GM21576 (cell line): ENCODE results near the gene SULT2A1.
"Not testable (repeated sequence)": the region's sequence is repeated elsewhere in the genome, so short reads cannot be mapped to it uniquely, and the experiment has no call there.

Experiments used
- ATAC-seq: cut with Tn5 transposase; IDR thresholded peaks from one replicate; pipeline ENCODE4 v1.9.1; 2021; ENCODE audit warnings: mild to moderate bottlenecking, moderate library complexity; ENCODE audit not compliant: unreplicated experiment

The SULT2A1 gene, protein sequence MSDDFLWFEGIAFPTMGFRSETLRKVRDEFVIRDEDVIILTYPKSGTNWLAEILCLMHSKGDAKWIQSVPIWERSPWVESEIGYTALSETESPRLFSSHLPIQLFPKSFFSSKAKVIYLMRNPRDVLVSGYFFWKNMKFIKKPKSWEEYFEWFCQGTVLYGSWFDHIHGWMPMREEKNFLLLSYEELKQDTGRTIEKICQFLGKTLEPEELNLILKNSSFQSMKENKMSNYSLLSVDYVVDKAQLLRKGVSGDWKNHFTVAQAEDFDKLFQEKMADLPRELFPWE

DNA sequence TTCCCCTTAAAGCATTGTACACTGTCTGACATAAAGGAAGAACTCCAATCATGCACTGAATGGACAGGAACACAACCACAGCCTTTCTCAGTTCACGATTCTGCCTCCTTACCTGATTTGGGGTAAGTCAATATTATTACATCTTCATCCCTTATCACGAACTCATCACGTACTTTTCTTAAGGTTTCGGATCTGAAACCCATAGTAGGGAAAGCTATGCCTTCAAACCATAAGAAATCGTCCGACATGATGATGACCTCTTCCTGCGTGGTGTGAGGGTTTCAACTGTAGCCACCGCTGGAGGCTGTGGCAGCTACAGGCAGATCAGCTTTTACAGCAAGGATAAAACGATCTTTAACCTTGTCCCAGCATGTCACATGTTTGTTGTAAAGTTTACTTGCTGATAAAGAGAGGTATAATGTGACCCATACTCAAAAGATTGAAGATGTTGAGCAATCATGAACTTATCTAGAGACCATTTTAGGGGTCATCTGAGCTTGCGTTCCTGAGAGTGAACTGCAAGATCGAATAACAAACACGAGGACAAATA, at the start of gene SULT2A1:
SULT2A1 (minus strand) TSS at position 306 of the 550 bp plus-strand sequence; CDS start at position 248, 58 bp downstream.
- no peak for ATAC-seq

DNA sequence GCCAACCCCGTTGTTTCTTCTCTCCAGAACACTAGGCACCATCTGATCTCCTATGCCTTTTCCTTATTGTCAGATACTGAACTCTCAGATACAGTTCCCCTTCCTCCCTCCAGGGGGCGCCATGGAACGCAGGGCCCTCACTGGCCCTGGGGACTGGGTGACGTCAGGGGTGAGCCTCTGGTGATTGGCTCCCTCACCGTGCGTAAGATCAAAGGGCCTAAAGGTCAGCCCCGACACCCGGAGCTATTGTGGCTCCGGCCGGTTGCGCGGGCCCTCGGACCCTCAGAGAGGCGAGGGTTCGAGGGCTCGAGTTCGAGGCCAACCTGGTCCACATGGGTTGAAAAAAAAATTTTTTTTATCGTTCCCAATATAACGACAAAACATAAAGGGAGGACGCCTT, 42.5 kb upstream of the SULT2A1 start:
- not testable (repeated sequence) for ATAC-seq

DNA sequence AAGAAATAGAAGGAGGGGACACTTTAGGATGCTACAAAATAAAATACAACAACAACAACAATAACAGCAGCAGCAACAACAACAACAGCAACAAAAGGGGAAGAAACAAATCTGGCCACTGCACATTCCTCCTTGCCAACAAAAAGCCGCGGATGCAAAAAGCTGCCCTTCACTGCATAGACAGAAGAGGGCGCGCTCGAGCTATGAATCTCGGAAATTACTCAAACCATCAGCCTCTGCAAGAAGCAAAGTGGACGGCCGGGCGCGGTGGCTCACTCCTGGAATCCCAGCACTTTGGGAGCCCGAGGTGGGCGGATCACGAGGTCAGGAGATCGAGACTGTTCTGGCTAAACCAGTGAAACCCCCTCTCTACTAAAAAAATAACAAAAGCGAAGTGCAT, 34.0 kb upstream of the SULT2A1 start:
- ATAC-seq: not testable (repeated sequence)

DNA sequence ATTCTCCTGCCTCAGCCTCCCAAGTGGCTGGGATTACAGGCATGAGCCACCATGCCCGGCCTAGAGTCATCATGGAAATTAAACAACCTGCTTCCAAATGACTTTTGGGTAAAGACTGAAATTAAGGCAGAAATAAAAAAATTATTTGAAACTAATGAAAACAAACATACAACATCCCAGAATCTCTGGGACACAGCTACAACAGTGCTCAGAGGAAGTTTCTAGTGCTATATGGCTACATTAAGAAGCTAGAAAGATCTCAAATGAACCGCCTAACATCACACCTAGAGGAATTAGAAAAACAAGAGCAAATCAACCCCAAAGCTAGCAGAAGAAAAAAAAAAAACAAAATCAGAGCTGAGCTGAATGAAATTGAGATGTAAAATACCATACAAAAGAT, 24.1 kb upstream of the SULT2A1 start:
- ATAC-seq: not testable (repeated sequence)

DNA sequence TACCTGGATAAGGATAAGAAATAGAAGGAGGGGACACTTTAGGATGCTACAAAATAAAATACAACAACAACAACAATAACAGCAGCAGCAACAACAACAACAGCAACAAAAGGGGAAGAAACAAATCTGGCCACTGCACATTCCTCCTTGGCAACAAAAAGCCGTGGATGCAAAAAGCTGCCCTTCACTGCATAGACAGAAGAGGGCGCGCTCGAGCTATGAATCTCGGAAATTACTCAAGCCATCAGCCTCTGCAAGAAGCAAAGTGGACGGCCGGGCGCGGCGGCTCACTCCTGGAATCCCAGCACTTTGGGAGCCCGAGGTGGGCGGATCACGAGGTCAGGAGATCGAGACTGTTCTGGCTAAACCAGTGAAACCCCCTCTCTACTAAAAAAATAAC, 23.2 kb upstream of the SULT2A1 start:
- ATAC-seq: not testable (repeated sequence)

DNA sequence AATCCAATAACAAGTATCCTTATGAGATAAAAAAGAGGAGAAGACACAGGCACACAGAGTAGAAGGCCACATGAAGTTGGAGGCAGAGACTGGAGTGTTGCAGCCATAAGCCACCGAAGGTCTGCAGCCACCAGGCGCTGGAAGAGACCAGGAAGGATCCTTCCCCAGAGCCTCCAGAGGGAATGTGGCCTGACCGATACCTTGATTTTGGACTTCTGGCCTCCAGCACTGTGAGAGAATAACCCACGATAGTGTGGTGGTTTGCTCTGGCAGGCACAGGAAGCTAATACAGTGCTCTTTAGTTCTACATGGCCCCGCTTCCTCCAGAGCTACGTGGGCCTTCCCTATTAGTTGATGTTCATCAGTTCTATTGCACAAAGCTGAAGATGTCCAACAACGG, 15.3 kb upstream of the SULT2A1 start:
- ATAC-seq: no peak

DNA sequence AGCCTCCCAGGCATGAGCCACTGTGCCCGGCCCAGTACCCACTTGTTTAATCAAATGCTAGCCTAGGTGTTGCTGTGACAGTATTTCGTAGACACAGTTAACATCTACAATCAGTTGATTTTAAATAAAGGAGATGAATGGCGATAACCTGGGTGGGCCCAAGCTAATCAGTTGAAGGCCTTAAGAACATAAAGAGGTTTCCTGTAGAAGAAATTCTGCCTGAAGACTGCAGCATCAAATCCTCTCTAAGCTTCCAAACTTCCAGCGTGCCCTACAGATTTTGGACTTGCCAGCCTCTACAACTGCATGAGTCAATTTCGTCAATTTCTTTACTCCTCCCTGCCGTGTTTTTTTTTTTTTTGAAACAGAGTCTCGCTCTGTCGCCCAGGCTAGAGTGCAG, 13.2 kb upstream of the SULT2A1 start:
- ATAC-seq: no peak

DNA sequence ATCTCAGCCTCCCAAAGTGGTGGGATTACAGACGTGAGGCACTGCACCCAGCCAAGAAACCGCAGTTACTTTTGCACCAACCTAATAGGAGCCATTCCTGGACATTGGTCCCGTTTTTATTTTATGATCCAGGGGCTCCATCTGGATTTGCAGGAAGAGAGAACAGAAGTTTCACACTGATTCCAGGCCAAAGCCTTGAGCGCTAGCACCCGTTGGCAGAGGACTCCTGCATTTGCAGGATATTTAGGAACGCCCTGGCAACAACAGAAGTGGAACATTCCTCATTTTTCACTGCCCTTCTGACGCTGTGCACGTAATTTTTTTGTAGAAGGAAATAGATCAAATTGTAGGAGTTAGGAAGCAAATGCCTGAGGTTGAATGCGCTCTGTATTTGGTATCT, 11.7 kb upstream of the SULT2A1 start:
- ATAC-seq: no peak

DNA sequence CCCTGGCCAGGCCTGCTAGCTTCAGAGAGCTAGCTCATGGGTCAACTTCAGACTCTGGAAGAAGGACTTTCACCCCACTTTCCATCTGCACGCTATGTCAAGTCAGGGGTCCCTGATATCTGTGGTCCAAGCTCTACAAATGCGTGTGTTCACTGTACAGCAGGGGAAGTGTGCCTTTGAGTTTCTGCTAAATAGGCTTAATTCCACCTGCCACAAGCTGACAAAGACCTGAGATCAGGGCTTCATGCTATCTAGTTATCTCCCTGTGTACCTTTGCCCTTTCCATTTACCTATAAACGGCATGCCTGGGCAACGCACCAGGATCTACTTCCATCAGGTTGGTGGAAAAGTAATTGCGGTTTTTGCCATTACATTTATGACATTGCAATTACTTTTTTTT, 10.7 kb upstream of the SULT2A1 start:
- ATAC-seq: no peak

DNA sequence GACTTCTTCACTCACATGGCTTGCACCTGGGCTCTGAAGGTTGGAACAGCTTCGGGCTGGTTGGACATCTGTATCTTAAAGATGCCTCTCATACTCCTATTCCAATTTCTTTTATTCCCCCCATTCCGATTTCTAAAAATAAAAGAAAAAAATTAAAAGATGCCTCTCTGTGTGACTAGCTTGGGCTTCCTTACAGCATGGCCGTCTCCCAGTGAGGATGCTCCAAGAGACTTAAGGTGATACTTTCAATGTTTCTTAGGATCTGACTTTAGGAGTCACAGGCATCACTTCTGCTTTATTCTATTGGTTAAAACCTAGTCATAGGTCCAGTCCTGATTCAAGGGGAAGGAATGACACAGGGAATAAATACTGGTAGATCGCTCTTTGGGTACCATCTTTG, 9.9 kb upstream of the SULT2A1 start:
- no peak for ATAC-seq

DNA sequence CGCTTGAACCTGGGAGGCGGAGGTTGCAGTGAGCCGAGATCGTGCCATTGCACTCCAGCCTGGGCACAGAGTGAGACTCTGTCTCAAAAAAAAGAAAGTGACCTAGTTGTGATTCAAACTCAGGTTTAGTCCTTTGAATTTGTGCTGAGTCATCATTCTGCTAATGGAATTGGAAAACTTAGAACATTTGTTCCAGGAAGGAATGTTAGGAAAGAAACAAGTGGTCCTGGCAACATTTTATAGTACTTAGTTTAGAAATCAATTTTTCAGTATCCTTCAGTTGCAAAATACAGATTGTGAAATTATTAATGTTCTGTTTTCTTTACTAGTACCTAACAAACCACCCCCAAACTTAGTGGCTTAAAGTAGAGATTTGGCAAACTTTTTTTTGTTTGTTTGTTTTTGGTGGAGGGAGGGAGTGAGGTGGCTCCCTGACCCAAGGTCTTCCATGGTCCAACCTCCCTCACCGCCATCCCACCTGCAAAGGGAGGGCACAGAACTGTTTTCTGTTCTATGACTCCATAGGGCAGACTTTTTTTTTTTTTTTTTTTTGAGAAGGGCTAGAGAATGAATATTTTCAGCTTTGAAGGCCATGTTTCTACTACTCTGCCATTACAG, 9.2 kb upstream of the SULT2A1 start:
- no peak for ATAC-seq

DNA sequence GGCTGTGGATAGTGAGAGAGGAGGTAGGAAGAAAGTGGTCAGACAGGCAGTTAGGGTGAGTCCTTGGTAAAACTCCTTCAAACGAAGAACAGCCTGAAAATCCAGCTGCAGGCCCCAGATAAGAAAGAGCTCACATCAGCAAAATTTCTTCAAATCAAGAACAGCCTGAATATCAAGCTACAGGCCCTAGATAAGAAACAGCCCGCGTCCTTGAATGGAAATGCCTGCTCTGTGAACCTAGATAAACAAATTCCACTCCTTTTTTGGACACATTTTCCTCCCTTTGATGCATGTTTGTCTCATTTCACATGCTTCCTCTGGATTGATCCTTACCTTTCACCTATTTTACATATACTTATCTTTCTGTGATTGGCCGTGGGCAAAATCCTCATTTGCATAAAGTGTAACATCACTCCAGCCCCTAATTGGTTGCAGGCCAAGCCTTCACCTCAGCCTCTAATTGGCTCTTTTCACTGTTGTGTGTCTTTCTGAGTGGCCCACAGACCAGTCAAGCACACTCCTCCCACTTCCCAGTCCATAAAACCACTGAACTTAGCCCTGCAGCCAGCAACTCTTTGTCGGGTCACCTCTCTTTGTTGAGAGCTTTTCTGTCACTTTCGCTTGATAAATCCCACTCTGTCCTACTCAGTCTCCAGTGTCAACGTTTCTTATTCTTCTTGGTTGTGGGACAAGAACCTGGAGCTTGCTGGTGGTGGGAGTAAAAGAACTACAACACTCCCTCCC, 6.0 kb upstream of the SULT2A1 start:
- no peak for ATAC-seq

DNA sequence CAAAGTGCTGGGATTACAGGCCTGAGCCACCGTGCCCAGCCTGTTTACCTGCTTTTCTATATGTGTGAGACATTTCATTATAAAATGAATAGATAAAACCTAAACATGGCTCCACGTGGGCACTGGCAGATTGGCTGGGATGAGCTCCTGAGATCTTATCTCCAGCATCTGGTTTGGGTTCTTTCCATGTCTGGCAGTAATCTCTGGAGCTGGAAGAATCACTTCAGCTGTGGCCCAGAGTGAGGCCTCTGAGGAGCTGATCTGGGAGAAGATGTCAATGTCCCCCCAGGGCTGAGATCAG, 5.5 kb upstream of the SULT2A1 start:
- no peak for ATAC-seq

DNA sequence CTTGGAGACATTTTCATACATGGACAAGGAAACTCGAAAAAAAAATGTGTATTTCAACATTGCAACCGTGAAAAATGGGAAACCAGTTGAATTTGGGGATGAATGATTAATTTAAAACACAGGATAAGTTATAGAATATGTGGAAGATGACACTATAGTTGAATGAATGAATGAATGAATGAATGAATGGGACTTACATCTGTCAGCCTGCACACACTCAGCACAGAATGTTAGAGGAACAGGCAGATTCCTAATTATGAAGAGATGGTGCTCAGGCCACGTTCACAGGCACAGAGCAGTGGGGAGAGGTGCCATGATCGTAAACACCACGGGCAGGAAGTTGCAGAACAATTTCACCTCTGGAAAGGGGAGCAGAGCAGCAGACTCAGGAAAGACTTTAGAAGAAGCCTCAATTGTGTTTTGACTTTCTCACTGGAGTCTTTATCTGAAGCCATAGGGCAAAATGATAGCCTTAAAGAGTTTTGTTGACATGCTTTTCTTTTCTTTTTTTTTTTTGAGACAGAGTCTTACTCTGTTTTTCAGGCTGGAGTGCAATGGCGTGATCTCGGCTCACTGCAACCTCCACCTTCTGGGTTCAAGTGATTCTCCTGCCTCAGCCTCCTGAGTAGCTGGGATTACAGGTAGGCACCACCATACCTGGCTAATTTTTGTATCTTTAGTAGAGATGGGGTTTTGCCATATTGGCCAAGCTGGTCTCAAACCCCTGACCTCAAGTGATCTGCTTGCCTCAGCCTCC, 4.9 kb upstream of the SULT2A1 start:
- no peak for ATAC-seq

DNA sequence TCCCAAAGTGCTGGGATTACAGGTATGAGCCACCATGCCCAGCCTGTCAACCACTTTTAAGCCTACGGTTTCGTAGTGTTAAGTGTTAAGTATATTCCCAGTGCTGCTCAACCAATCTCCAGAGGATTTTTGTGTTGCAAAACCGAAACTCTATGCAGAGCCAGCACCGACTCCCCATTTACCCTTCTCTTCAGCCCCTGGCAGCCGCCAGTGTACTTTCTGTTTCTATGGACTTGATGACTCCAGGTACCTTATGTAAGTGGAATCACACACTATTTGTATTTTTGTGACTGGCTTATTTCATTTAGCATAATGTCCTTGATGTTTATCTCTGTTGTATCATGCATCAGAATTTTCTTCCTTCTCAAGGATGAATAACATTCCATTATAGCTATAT, 1.1 kb downstream of the SULT2A1 start:
- ATAC-seq: no peak

DNA sequence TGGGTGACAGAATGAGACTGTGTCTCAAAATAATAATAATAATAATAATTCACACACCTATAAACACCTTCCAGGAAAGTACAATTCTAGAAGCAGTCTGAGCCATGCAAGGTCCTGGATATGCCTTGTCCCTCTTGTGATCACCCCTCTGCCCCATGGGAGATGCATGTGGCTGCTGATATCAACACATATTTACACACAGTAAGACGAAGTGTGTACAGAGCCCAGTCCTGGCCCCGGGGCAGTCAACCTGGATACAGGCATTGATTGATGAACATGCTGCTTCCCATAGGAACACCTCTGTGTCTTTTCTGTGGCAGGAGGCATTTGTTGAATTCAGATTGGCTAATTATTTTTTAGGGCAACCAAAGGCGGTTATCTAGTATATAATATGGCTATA, 3.2 kb downstream of the SULT2A1 start:
- no peak for ATAC-seq

DNA sequence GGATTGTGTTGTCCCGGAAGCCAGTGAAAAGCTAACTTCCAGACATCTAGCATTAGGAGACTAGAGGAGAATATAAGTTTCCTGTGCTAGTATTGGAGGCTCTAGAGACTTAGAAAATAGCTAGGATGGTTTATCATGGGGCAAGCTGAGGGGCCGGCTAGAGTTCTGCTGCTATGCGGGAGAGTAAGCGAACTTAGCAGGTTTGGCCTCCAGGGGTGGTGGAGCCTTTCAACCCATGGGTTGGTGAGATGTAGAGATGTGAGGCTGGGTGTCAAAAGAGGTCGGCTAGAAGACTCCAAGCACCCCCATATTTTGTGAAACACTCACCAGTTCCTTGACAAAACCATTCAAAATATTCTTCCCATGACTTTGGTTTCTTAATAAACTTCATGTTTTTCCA, 4.4 kb downstream of the SULT2A1 start:
- ATAC-seq: no peak

DNA sequence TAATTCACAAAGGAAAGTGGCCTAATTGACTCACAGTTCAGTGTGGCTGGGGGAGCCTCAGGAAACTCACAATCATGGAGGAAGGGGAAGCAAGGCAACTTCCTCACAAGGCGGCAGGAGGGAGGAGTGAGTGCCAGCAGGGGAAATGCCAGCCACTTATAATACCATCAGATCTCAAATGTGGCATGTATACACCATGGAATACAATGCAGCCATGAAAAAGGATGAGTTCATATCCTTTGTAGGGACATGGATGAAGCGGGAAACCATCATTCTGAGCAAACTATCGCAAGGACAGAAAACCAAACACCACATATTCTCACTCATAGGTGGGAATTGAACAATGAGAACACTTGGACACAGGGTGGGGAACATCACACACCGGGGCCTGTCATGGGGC, 6.7 kb downstream of the SULT2A1 start:
- not testable (repeated sequence) for ATAC-seq

DNA sequence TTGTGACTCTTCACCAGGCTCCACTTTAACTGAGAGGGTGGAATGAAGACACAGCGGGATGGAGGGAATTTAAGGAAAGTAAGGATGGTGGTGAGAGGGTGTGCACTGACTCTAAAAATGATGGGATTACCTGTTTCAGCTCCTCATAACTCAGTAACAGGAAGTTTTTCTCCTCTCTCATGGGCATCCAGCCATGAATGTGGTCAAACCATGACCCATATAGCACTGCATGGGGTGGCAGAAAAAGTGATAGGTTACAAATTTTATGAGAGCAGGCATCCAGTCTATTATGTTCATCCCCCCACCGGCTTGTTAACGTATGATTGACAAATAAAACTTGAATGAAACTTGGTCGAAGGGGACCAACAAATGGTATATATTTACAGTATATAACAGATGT, 7.2 kb downstream of the SULT2A1 start:
- no peak for ATAC-seq

DNA sequence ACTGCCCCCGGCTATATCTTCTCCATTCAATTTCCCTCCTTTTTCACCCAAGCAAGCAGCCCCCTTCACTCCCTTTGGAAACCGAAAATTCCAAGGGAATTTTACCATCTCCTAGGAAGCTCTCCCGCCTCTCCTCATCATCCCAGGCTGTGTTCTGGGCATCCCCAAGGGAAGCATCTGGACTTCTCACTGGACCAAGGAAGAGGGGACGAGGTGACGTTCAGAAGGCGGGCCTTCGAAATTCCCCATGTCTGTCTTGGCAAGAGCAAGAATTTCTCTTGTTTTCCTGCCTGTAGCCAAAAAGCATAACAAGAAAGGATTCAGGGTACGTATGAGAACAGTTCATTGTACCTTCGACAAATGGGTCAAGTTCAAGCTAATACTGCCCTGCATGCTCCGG, 20.9 kb downstream of the SULT2A1 start:
- no peak for ATAC-seq

DNA sequence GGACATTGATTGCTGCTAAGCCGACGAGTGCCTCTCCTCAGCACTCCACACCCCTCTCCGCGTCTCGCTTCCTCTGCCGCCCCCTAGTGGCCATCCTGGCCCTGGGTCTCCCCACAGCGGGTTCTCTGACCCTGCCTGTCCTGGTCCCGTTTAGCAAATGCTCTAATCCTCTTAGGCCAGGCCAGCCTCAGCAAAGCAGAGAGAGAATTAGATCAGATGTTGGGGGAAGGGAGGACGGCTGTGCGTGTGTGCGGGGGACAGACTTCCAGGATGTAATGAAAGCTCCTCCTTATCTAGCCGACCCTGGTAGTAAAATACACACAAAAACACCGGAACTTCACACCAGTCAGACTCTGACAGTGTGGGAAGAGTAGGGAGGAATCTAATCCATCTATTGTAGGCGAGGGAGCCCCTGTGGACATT, 22.6 kb downstream of the SULT2A1 start:
- no peak for ATAC-seq
